Measurements from ENCODE around the gene KMT5B. TPM values are rescaled to one million over a fixed set of nuclear protein-coding genes. Genes with fewer than 3 reads are reported as not detected.

Gene KMT5B
- total and polyA plus RNA-seq, 2 donors (not counting 1 experiment from before 2014, with no cell fraction given), result 13.4 to 77.8 TPM

DNA sequence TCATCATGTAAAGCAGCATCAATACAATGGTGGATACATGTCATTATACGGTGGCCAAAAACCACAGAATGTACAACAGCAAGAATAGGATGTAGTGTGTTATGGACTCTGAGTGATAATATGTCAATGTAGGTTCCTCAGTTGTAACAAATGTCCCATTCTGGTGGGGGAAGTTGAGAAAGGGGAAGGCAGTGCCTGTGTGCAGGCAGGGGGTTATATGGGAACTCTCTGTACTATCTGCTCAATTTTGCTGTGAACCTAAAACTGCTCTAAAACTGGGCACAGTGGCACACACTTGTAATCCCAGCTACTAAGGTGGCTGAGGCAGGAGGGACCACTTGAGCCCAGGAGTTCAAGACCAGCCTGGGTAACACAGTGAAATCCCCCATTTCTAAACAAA is 97.8 kb downstream of the KMT5B start:
- H3K4me1 ChIP-seq (ENCODE audit: control insufficient read depth in 2 of 2, insufficient read depth in 2 of 2, low read length in 2 of 2), result peaks cover 16 to 20% of the 10 kb centered on the region in 2 donors
- no peaks in the 10 kb centered on the region for H3K9me3 ChIP-seq (ENCODE audit: control extremely low read depth in 1 of 3, control insufficient read depth in 2 of 3, insufficient read depth in 1 of 3, low read length in 2 of 3)
- H3K9ac ChIP-seq (ENCODE audit: low read length), result no peak overlapping the region
- intact Hi-C loops (cut with micrococcal nuclease), result no loop called here
- ChIA-PET POLR2A (interaction anchor here (0.6 kb wide), 1 partner anchor 1660 kb away, joined by 6 read pairs; no protein-coding TSS in a partner anchor), CTCF (no interaction called here)
- no peak for TF ChIP-seq EZH2 (IDR thresholded peaks at IDR 0.05; ENCODE audit: borderline replicate concordance, insufficient read depth, low read depth, low read length, poor library complexity, severe bottlenecking)
- TF ChIP-seq, protein P1, sequence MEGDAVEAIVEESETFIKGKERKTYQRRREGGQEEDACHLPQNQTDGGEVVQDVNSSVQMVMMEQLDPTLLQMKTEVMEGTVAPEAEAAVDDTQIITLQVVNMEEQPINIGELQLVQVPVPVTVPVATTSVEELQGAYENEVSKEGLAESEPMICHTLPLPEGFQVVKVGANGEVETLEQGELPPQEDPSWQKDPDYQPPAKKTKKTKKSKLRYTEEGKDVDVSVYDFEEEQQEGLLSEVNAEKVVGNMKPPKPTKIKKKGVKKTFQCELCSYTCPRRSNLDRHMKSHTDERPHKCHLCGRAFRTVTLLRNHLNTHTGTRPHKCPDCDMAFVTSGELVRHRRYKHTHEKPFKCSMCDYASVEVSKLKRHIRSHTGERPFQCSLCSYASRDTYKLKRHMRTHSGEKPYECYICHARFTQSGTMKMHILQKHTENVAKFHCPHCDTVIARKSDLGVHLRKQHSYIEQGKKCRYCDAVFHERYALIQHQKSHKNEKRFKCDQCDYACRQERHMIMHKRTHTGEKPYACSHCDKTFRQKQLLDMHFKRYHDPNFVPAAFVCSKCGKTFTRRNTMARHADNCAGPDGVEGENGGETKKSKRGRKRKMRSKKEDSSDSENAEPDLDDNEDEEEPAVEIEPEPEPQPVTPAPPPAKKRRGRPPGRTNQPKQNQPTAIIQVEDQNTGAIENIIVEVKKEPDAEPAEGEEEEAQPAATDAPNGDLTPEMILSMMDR (IDR thresholded peaks at IDR 0.05), result no peak
- H3K27me3 ChIP-seq (replicated peaks in 1 of 4; ENCODE audit: control extremely low read depth in 1 of 4, control insufficient read depth in 3 of 4, insufficient read depth in 4 of 4, low read length in 3 of 4), result no peaks in the 10 kb centered on the region
- H3K27ac Mint-ChIP-seq, result no peak overlapping the region
- H4K20me1 ChIP-seq (ENCODE audit: control insufficient read depth, insufficient read depth, low read length, poor library complexity, severe bottlenecking), result no peaks in the 10 kb centered on the region
- DNase-seq (no peak), ATAC-seq (ENCODE audit: low read depth) (no peak)
- no peak overlapping the region for H3K4me3 ChIP-seq (ENCODE audit: control extremely low read depth in 1 of 5, extremely low read depth in 1 of 5, insufficient read depth in 1 of 5, low read depth in 2 of 5, low read length in 4 of 5)
- H3K4me1 Mint-ChIP-seq, result peaks cover 24% of the 10 kb centered on the region
- no peak overlapping the region for H3K4me2 ChIP-seq (replicated peaks; ENCODE audit: low read depth, low read length, poor library complexity, severe bottlenecking)
- H3K36me3 ChIP-seq (replicated peaks in 1 of 2; ENCODE audit: control extremely low read depth in 1 of 2, control insufficient read depth in 1 of 2, extremely low read depth in 1 of 2, insufficient read depth in 2 of 2, low read length in 1 of 2), result no peaks in the 10 kb centered on the region
- H3K9me3 Mint-ChIP-seq (ENCODE audit: insufficient read depth), result no peaks in the 10 kb centered on the region
- H3K4me3 Mint-ChIP-seq, result no peak overlapping the region
- H3K79me2 ChIP-seq (ENCODE audit: control insufficient read depth, insufficient read depth, low read length), result peaks cover 57% of the 10 kb centered on the region
- WGBS (ENCODE audit: insufficient coverage), result 50% methylated on average over 1 of the region's 1 CpG
- no peak overlapping the region for H2AFZ ChIP-seq (ENCODE audit: insufficient read depth, low read depth, low read length, poor library complexity, severe bottlenecking)
- H3K27me3 Mint-ChIP-seq, result no peaks in the 10 kb centered on the region
- H3K27ac ChIP-seq (ENCODE audit: low read length in 2 of 2), result no peak overlapping the region

DNA sequence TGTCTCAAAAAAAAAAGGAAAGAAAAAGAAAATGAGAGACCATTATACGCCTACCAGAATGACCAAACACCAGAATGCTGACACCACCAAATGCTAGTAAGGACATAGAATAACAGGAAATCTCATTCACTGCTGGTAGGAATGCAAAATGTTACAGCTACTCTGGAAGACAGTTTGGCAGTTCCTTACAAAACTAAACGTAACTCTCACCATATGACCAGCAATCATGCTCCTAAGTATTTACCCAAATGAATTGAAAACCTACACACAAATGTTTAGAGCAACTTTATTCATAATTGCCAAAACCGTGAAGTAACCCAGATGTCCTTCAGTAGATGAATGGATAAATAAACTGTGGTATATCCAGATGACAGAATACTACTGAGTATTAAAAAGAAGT is 99.1 kb downstream of the KMT5B start:
- no peaks in the 10 kb centered on the region for H4K20me1 ChIP-seq (ENCODE audit: control insufficient read depth, insufficient read depth, low read length, poor library complexity, severe bottlenecking)
- H3K4me3 ChIP-seq (ENCODE audit: control extremely low read depth in 1 of 5, extremely low read depth in 1 of 5, insufficient read depth in 1 of 5, low read depth in 2 of 5, low read length in 4 of 5), result no peak overlapping the region
- POLR2A ChIA-PET, result no interaction called here
- H3K4me1 Mint-ChIP-seq, result peaks cover 19% of the 10 kb centered on the region
- no peaks in the 10 kb centered on the region for H3K36me3 ChIP-seq (replicated peaks in 1 of 2; ENCODE audit: control extremely low read depth in 1 of 2, control insufficient read depth in 1 of 2, extremely low read depth in 1 of 2, insufficient read depth in 2 of 2, low read length in 1 of 2)
- no peaks in the 10 kb centered on the region for H3K27me3 Mint-ChIP-seq
- H3K9me3 ChIP-seq (ENCODE audit: control extremely low read depth in 1 of 3, control insufficient read depth in 2 of 3, insufficient read depth in 1 of 3, low read length in 2 of 3), result no peaks in the 10 kb centered on the region
- no peak for TF ChIP-seq EZH2 (IDR thresholded peaks at IDR 0.05; ENCODE audit: borderline replicate concordance, insufficient read depth, low read depth, low read length, poor library complexity, severe bottlenecking)
- TF ChIP-seq, protein P1 (IDR thresholded peaks at IDR 0.05), result no peak
- no peak overlapping the region for H3K4me3 Mint-ChIP-seq
- H3K79me2 ChIP-seq (ENCODE audit: control insufficient read depth, insufficient read depth, low read length), result peaks cover 66% of the 10 kb centered on the region
- H3K27me3 ChIP-seq (replicated peaks in 1 of 4; ENCODE audit: control extremely low read depth in 1 of 4, control insufficient read depth in 3 of 4, insufficient read depth in 4 of 4, low read length in 3 of 4), result no peaks in the 10 kb centered on the region
- H2AFZ ChIP-seq (ENCODE audit: insufficient read depth, low read depth, low read length, poor library complexity, severe bottlenecking), result no peak overlapping the region
- no peak overlapping the region for H3K9ac ChIP-seq (ENCODE audit: low read length)
- H3K4me2 ChIP-seq (replicated peaks; ENCODE audit: low read depth, low read length, poor library complexity, severe bottlenecking), result no peak overlapping the region
- H3K27ac ChIP-seq (ENCODE audit: low read length in 2 of 2), result no peak overlapping the region
- no peak for DNase-seq
- H3K9me3 Mint-ChIP-seq (ENCODE audit: insufficient read depth), result no peaks in the 10 kb centered on the region
- H3K4me1 ChIP-seq (ENCODE audit: control insufficient read depth in 2 of 2, insufficient read depth in 2 of 2, low read length in 2 of 2), result peaks cover 7% of the 10 kb centered on the region in 2 donors
- CTCF ChIA-PET, result no interaction called here
- no peak for ATAC-seq (ENCODE audit: low read depth)
- intact Hi-C loops (cut with micrococcal nuclease), result no loop called here
- WGBS (ENCODE audit: insufficient coverage), result no CpG with 5 or more reads among the region's 3 CpGs
- no peak overlapping the region for H3K27ac Mint-ChIP-seq

Measured in B cell (primary cell).